ENCODE data around the gene ANAPC10. TPM values are rescaled to one million over a fixed set of nuclear protein-coding genes. Genes with fewer than 3 reads are reported as not detected.
"Not testable (repeated sequence)": the region's sequence is repeated elsewhere in the genome, so short reads cannot be mapped to it uniquely, and the experiment has no call there.

The ANAPC10 gene, protein sequence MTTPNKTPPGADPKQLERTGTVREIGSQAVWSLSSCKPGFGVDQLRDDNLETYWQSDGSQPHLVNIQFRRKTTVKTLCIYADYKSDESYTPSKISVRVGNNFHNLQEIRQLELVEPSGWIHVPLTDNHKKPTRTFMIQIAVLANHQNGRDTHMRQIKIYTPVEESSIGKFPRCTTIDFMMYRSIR
- total RNA-seq, result 18.2 and 21.8 TPM in 2 replicates

DNA sequence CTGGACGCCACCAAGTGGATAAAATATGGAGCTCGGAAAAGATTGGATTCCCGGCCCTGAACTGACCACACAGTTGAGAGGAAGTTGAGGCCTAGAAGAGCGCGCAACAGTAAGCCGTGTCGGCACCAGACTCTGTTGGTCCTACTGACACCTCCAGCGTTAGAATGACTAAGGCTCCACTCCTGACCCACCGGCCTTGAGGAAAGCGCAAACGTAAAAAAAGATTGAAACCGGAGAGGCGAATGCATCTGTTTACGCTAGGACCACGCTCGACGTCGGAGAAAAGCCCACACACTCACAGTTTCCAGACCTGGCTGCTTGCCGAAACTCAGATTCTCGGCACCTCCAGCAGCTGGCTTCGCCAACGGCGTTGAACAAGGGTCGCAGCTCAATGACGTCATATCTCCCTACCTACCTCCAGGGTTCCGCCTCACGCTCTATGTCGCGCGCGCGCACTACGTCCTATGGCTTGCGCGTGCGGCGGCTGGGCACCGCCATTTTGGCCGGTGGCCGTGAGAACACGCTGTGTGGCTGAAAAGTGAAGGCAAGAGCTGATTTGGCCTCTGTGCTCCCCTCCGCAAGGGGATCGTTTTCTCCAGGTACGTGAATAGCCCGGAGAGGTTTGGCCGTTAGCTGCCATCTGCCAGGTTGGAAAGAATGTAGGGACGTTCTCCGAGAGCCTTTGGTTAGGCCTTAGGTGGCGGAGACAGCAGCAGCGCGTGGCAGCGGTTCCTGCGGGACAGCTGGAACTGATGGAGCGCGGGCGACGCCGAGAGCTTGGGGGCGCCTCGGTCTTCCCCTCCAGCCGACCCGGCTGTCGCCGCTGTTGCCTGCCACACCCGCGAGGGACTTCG lies at the start of gene ANAPC10, which contains the start of gene ABCE1:
Gene ANAPC10, minus strand, starts transcription at position 376 of the 854 bp plus-strand sequence. CDS start 2,097 bp downstream, outside the sequence.
Gene ABCE1, plus strand, starts transcription at position 491 of the 854 bp plus-strand sequence. CDS start 6,102 bp downstream, outside the sequence.
- ATAC-seq (ENCODE audit: low read depth) (peak; percentile 89), DNase-seq (peak; percentile 87)
- H3K27me3 Mint-ChIP-seq, result no peaks in the 10 kb centered on the region
- TF ChIP-seq, protein P1, sequence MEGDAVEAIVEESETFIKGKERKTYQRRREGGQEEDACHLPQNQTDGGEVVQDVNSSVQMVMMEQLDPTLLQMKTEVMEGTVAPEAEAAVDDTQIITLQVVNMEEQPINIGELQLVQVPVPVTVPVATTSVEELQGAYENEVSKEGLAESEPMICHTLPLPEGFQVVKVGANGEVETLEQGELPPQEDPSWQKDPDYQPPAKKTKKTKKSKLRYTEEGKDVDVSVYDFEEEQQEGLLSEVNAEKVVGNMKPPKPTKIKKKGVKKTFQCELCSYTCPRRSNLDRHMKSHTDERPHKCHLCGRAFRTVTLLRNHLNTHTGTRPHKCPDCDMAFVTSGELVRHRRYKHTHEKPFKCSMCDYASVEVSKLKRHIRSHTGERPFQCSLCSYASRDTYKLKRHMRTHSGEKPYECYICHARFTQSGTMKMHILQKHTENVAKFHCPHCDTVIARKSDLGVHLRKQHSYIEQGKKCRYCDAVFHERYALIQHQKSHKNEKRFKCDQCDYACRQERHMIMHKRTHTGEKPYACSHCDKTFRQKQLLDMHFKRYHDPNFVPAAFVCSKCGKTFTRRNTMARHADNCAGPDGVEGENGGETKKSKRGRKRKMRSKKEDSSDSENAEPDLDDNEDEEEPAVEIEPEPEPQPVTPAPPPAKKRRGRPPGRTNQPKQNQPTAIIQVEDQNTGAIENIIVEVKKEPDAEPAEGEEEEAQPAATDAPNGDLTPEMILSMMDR (IDR thresholded peaks at IDR 0.05), result no peak
- no peaks in the 10 kb centered on the region for H3K9me3 Mint-ChIP-seq
- POLR2A ChIA-PET, result interaction anchor here (0.6 to 2.1 kb wide), 13 partner anchors 8 to 525 kb away, joined by 3 to 37 read pairs (median 5); partner anchors contain the start of genes MMAA and OTUD4
- peak within 1 kb of the TSS; percentile 94 for H3K4me3 Mint-ChIP-seq
- H3K4me1 Mint-ChIP-seq, result peaks cover 51% of the 10 kb centered on the region
- peaks cover 45% of the 10 kb centered on the region for H3K36me3 Mint-ChIP-seq (ENCODE audit: low read depth)
- CTCF ChIA-PET, result no interaction called here
- intact Hi-C loops (cut with micrococcal nuclease), result loop anchor here (1.0 to 5.0 kb wide), 6 partner anchors 34 to 1913 kb away; partner anchors contain the start of genes MMAA, OTUD4 and SMARCA5
- peak within 1 kb of the TSS; percentile 96 for H3K27ac Mint-ChIP-seq

DNA sequence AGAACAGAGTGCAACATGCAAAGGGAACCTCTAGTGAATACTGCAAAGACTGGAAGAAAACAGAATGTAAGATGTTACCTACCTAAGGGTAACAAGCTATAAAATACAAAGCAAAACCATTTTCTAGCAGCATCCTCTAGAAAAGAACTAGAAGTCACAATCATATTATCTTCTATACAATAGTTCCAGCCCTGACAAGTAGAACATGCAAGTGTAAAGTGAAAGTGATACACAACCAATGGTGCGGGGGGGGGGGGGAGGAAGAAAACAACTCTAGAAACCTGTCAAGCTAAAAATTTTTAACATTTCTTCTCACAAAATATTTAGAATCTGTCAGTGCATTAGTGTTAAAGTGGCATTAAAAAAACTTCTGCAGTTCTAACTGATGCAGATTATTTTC lies 38.2 kb upstream of the ANAPC10 start:
- H3K4me3 Mint-ChIP-seq; POLR2A ChIA-PET; H3K9me3 Mint-ChIP-seq; CTCF ChIA-PET; H3K27me3 Mint-ChIP-seq; DNase-seq; intact Hi-C loops (cut with micrococcal nuclease); H3K27ac Mint-ChIP-seq: not testable (repeated sequence)
- Mint-ChIP-seq H3K36me3 (ENCODE audit: low read depth) (peaks cover 57% of the 10 kb centered on the region), H3K4me1 (peaks cover 29% of the 10 kb centered on the region)
- ATAC-seq (ENCODE audit: low read depth), result peak; percentile 43

DNA sequence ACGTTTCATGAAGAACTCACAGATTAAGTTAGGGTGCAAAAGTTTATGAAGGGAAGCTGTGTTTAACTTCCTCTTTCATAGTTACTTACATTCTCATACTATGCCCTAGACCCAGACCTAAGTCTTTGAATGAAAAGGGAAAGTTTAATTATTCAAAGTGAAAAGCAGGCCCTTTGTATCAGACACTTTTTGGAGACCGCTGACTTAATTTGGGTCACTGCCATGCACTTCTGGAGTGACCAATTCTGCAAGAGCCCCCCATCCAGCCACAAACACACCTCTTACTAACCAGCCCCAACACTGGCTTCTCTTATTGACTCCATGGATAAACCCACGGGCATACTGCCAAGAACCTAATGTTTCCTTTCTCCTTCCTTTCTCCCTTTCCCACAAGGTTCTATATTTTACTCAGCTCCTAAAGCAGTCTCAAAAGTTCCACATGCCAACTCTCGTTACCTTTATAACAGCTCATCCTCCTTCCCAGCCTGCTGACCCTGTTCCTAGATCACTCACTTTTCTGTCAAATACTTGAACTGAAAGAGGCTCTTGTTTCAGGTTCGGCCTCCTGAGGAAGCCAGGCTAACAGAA lies 34.6 kb upstream of the ANAPC10 start:
- peak overlapping the region; percentile 1 for H3K4me3 Mint-ChIP-seq
- H3K27ac Mint-ChIP-seq, result peak overlapping the region; percentile 76
- intact Hi-C loops (cut with micrococcal nuclease), result loop anchor here (2.0 to 5.0 kb wide), 2 partner anchors 14 to 35 kb away; partner anchors contain the start of genes ABCE1 and ANAPC10
- ATAC-seq (ENCODE audit: low read depth) (peak; percentile 76), DNase-seq (no peak)
- H3K9me3 Mint-ChIP-seq, result no peaks in the 10 kb centered on the region
- ChIA-PET CTCF (no interaction called here), POLR2A (interaction anchor here (2.0 kb wide), 1 partner anchor 35 kb away, joined by 8 read pairs; the partner anchor contains the start of genes ABCE1 and ANAPC10)
- TF ChIP-seq, protein P1 (IDR thresholded peaks at IDR 0.05), result no peak
- no peaks in the 10 kb centered on the region for H3K27me3 Mint-ChIP-seq
- peaks cover 50% of the 10 kb centered on the region for H3K36me3 Mint-ChIP-seq (ENCODE audit: low read depth)
- peaks cover 29% of the 10 kb centered on the region for H3K4me1 Mint-ChIP-seq

DNA sequence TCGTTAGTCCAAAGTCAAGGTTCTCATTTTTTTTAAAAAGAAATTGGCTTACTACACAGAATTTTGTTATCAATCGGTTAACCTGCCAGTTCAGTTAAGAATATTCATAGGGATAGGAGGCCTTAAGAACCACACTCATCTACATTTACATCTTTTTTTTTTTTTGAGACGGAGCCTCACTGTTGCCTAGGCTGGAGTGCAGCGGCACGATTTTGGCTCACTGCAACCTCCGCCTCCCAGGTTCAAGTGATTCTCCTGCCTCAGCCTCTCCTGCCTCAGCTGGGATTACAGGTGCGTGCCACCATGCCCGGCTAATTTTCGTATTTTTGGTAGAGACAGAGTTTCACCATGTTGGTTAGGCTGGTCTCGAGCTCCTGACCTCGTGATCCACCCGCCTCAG lies 33.9 kb upstream of the ANAPC10 start:
- Mint-ChIP-seq H3K36me3 (ENCODE audit: low read depth) (peaks cover 50% of the 10 kb centered on the region), H3K27ac (no peak overlapping the region), H3K9me3 (no peaks in the 10 kb centered on the region), H3K4me3 (no peak overlapping the region), H3K27me3 (no peaks in the 10 kb centered on the region), H3K4me1 (peaks cover 29% of the 10 kb centered on the region)
- TF ChIP-seq, protein P1 (IDR thresholded peaks at IDR 0.05), result no peak
- ChIA-PET POLR2A (interaction anchor here (2.0 kb wide), 1 partner anchor 34 kb away, joined by 8 read pairs; the partner anchor contains the start of genes ABCE1 and ANAPC10), CTCF (no interaction called here)
- intact Hi-C loops (cut with micrococcal nuclease), result loop anchor here (2.0 to 5.0 kb wide), 2 partner anchors 13 to 35 kb away; partner anchors contain the start of genes ABCE1 and ANAPC10
- ATAC-seq (ENCODE audit: low read depth) (no peak), DNase-seq (no peak)

DNA sequence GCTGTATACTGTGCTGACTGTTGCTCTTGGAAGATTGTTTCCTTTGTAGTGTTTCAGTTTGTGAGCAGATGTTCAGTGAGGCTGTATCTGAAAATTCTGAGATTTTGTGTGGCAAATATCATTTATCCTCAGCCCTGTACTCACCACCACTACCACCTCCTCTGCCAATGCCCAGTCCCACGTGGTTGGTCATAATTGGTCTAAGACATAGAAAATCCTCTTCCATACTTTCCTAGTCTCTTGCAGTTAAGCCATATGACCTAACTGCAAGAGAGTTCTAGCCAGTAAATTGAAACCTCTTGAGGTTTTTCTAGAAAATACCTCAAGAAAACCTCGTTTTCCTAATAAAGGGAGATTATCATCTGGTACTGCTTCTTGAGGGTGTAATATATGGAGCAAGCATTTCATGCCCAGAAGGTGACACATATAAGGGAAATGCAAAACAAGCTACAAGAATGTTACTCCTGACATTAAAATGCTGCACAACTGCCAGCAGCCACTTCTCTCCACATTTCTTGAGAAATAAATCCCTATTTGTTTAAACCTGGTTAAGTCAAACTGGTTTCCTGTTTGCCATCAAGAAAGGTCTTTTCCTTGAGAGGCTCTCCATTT lies 32.9 kb upstream of the ANAPC10 start:
- Mint-ChIP-seq H3K9me3 (no peaks in the 10 kb centered on the region), H3K27ac (no peak overlapping the region), H3K4me3 (no peak overlapping the region), H3K27me3 (no peaks in the 10 kb centered on the region), H3K4me1 (peaks cover 26% of the 10 kb centered on the region), H3K36me3 (ENCODE audit: low read depth) (peaks cover 57% of the 10 kb centered on the region)
- ChIA-PET CTCF (no interaction called here), POLR2A (interaction anchor here (0.6 kb wide), 1 partner anchor 10 kb away, joined by 3 read pairs; no protein-coding TSS in a partner anchor)
- DNase-seq (no peak), ATAC-seq (ENCODE audit: low read depth) (no peak)
- TF ChIP-seq, protein P1 (IDR thresholded peaks at IDR 0.05), result no peak
- intact Hi-C loops (cut with micrococcal nuclease), result loop anchor here (5.0 kb wide), 1 partner anchor 34 kb away; the partner anchor contains the start of genes ABCE1 and ANAPC10

Data from activated B cell treated with CpG ODN at 0.5 μM for 24 hours (primary cell).